HG02623 (cell line): ENCODE measurements around the gene EPS15.

ENCODE experiments used
- ATAC-seq: cut with Tn5 transposase; IDR thresholded peaks from one replicate; pipeline ENCODE4 v1.9.1; 2021; ENCODE audit warnings: moderate library complexity; ENCODE audit not compliant: unreplicated experiment

Gene EPS15

DNA sequence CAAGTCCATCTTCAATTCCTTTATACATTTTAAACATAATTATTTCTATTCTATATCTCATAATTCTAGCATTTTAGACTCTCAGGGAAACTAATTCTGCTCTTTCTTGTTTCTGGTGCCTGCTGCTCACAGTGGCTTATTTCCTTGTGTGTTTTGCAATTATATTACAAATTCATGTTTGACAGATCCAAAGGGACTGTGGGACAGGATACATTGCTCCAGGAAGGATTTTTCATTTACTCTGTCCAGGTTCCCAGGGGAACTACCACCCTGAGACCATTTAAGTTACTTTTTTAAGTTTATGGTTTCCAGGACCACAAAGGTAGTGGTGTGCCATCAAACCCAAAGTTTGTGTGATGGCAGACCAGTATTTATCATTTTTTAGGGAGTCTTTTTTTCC, 195.3 kb downstream of the EPS15 start:
- ATAC-seq = no peak

DNA sequence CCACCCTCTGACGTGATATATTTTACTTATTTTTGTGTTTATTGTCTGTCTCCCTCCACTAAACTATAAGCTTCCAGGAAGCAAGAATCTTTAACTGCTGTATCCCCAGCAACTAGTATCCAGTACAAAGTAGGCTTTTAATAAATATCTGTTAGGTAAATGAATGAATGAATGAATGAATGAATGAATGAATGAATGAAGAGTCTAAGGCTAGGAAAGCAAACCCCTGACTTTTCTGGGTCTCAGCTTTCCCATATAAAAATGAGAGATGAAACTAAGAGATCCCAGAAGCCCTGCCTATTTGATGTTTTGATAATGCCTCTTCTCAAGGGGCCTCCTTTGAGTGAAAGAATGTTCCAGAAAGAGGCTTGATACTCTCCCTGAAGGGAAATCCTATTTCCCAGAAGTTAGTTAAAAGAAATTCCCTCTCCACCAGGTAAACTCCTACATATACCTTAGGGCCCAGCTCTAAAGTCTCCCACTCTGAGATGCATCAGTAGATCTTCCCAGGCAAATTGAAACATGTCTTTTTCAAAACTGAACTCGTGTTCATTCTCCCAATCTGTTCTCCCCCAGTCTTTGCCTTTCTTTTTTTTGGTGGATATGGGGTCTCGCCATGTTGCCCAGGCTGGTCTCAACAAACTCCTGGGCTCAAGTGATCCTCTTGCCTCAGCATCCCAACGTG, 196.5 kb downstream of the EPS15 start:
- ATAC-seq = no peak

DNA sequence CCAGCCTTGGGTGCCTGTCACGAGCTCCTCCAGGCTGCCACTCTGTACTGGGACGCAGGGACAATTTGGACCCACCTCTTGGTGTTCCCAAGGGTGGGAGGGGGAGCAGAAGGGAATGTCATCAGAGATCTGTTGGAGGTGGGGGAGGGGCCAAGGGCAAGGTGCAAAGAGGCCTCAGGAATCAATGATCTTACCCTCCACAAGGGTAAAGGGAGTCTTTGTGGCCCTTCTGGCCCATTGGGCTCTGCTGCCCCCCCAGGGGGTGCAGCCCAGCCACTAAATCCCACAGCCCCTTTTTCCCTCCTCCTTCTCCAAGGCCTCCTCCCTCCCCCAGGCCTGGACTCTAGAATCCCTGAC, 197.2 kb downstream of the EPS15 start:
- no peak for ATAC-seq

DNA sequence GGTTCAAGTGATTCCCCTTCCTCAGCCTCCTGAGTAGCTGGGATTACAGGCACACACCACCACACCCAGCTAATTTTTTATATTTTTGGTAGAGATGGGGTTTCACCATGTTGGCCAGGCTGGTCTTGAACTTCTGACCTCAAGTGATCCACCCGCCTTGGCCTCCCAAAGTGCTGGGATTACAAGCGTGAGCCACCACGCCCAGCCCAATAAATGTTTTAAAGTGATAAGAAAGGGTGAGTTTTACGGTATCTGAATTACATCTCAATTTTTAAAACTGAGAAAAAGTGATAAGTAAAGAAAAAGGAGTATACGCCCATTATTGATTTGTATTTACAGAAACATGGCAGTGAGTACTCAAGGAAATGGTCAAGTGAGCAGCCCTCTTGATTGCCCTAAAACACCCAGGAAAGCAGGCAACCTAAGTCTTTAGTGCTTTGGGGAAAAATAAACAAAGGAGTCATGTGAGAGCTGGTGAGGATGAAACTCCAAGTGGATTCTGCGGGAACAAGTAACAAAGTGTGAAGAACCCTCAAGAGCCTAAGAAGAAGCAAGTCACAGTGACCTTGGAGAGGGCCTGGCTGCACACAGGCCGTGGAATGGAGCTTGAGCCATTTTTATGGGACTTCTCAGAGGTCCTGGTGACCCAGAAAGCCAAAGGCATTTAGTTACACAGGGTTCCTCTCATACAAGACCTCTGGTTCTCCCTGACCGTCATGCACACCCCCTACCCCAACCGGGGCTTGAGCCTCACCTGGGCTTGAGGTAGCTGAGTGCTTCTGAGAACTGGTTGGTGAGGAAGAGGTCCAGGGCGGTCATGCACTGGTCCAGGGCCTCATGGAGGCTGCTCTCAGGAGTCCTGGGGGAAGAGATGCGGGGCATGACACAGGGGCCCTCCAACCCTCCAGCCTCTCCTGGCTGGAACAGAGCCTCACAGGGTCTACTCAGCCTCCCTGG, 197.8 kb downstream of the EPS15 start:
- ATAC-seq = no peak

DNA sequence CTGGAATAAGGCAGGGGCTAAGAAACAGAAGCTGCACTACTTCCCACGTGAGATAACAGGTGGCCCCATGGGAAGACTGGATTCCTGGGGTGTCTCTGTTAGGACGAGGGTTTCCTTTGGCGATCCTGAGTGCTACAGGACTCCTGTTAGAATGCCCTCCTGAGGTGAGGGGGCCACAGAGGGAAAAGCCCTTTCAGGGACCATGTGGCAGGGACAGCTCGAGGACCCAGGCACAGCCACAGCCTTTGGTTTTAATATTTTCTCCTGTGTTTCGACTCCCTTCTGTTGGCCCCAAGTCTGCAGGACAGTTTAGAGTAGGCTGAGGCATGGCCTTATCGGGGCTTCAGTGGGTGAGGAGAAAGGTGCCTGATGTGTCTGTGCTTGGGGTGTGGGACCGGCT, 201.3 kb downstream of the EPS15 start:
- ATAC-seq = no peak

DNA sequence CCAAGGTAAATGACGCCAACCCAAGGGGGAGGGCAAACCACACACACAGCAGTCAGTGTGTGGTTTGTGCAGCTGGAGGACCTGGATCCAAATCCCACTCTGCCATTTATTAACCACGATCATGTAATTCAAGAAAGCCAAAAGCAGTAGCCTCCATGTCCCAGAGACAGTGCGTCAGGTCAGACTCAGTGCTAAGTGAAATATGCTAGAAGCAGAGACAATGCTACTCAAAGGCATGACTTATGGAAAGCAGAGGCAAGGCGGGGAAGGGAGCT, 202.3 kb downstream of the EPS15 start:
- no peak for ATAC-seq

DNA sequence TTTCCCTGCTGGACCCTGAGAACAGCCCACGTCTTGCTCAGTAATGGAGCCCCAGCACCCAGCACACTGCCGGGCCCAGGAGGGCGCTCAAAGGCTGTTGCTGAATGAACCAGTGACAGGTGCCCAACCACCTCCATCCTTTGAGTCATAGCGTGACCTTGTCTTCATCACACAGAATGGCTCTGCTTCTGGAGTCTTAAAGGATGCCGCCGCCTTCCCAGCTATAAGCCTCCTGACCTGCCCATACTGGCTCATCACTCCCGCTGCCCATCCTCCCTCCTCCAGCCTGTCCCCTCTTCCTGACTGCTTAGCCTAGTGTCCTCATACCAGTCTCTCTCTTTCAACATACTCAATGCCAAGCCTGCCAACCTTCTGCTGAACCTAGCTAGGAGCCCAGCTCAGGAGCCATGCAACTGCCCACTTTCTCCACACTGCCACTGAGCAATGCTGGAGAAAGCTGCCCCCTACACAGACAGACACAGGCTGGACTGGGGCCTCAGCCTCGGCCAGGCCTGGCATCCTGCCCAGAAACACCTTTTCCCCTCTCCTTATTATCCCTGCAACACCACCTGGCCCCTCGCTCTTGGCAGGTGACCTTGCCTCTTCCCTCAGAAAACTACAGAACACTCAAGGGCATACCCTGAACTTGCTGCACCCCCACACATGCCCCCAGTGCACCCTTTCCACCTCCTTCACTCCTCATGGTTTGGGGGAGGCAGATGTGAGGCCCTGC, 202.8 kb downstream of the EPS15 start:
- ATAC-seq = no peak

DNA sequence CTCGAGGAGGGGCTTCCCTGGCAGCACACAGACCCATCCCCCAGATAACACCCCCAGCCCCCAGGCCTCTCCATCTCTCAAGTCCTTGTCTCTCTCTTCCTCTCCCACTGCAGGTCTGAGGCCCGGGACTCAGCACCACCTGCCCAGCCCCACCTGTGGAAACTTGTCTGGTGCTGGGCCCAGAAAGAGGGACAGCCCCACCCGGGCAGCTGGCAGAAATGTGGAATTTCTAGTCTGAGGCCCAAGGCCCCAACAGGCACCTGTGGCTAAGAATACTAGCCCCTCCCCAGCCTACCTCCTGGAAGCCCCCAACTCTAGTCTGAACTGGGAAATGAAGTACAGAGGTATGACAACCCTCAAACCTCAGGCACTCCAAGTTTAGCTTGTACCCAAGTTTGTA, 204.1 kb downstream of the EPS15 start:
- ATAC-seq = no peak

DNA sequence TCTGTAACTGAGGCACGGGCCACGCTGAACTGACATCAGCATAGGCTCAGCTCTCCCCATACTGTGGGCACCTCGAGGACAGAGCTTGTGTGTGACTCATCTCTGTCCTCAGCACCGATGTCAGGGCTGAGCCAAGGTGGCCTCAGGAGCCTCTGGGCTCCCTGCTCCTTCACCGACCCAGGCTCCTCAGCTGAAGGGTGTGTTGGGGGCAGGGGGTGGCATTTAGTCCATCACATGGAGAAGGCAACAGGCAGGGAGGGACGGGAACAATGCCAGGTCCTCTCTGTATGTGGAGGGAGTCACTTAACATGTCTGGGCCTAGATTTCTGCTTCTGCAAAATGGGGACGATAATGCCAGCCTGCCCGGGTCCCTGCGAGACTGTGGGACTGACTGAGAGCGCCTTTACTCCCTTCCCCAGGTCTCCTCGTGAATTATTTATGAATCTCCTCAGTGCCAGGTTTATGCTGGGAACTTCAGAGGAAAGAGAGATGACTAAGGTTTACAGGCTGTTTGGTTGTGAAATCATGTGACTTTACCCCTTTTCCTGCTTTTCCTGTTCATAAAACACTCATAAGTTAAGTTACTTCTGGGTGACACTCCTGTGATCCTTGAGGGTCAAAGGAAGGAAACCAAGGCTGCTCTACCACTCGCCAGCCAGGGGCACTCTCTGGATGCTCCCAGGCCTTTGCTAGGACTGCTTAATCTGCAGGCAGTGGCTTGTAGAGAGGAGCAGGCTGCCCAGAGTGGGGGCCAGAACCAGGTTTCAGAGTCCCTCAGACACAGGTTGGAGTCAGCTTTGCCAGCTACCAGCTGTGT, 204.9 kb downstream of the EPS15 start:
- ATAC-seq = no peak

DNA sequence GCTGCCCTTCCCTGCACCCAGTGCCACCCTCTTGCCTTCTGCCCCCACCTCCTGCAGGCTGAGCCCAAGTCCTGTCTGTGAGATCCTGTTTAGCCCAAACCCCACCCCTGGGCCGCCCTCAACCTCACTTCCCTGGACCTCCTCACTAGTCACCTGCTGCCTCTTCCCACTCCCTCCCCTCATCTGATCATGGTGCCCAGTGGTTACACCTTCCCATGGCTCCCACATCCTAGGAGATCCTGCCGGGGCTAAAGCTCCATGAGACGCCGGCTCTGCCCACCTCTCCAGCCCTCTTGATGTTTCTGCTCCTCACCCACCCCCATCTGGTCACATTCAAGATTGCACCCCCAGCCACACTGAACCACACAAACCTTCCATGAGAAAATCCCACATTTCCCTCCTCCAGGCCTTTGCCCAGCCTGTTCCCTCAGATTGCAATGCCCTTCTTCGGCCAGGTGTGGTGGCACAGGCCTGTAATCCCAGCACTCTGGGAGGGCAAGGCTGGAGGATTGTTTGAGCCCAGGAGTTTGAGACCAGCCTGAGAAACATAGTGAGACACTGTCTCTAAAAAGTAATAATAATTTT, 205.7 kb downstream of the EPS15 start:
- no peak for ATAC-seq

DNA sequence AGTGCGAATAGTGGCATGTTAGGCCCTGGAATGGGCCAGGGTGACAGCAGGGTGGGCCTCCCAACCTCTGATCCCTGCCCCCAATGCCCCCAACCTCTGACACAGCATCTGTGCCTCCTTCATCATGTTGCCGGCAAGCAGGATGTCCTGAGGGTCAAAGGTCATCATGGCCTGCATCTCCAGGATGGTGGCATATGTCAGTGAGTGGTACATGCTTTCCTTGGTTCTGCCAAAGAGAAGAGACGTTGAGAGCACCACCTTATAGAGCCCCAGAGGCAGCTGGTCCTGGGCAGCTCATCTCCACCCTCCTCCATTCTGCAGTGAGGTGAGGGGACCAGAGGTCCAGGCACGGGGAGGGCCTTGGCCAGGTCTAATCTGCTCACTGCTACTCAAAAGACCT, 206.3 kb downstream of the EPS15 start:
- no peak for ATAC-seq

DNA sequence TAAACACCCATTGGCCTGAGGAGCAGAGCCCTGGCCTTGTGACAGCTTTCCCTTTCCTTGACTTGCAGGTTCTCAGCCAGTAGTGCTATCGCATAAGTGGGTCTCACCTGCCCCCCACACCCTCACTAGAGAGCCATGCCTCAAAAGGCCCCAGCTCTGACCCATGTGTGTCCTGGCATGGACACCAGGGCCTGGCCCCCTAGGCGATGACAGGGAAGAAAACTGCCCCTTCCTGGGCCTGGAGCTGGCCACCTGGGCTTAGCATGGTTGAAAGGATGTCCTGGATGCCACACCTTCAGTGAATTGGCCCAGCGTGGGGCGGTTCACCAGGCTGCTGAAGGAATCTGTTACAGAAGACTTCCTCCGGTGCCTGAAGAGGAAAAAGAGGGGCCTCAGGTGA, 207.2 kb downstream of the EPS15 start:
- ATAC-seq = no peak

DNA sequence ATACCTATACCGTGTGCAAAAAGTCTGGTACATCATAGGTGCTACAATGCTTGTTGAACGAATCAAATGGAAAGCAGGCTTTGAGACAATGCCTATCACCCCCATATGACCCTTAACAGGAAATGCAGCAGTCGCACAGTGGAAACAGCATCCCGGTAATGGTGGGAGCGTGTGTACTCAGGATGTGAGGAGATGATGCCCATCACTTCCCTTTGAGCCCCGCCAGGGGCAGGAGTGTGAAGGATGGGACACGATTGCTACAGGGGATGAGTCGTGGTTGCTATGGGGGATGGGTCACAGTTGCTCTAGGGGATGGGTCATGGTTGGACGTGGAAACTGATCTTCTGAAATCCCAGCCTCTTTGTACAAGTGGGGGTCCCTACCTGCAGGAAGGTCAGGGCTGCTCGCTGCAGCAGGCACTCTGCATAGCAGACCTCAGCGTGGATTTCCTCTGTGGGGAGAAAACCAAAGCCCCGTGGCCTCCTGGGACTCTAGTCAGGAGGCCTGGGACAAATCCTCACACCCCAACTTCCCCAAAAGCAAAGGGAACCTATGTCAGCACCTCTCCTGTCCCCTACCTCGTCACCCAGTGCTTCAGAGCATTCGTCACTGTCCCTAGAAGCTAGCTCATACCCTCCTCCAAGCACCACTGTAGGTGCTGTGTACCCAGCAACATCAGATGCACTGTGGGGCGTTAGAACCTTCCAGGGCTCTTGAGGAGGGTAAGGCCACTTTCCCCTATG, 208.0 kb downstream of the EPS15 start:
- ATAC-seq = no peak

DNA sequence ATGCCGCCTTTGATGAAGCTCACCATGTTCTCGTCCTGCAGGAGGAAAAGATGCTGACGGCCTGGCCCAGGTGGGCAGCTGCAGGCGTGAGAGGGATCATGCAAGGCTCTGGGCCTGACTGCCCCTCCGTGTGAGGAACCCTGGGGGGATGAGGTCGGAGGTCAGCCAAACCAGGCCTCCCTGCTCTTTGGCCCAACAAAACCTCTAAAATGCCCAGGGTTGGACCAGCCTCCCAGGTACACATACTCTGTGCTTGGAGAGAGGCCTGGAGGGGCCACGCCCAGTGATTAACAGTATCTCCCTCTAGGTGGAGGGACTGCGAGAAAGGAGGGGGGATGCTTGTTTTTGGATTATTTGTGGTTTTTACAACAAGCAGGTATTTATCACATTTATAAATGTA, 209.8 kb downstream of the EPS15 start:
- no peak for ATAC-seq

DNA sequence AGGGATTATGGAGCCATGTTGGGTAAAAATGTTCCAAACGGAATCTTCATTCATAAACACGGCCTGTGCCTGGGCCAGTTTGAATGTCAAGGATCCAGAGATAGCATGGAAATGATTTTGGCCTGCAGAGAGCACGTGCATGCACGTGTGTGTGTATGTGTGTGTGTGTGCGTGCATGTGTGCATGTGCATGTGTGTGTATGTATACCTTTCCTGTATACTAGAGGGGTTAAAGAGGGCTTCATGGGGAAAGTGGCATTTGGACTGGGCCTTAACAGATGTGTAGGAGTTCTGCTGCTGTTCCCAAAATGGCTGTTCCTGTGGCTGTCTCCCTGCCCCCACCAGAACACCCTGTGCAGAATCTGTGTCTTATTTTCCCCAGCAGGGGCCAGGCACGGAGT, 210.4 kb downstream of the EPS15 start:
- ATAC-seq = no peak

DNA sequence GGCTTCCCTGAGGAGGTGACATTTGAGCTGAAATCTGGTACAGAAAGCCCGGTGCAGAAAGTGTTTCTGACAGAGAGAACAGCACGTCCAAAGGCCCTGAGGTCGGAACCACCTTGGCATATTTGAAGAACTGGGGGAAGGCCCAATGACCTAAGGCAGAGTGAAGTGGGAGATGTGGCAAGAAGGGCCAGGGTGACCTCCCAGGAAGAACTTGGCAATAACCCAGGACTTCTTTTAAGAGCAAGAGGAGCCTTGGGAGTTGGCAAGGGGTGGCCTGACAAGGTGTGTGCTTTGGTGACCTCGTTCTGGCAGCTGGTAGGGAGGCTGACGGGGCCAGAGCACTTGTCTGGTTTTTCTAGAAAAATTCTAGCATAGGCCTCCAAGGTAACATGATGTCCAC, 212.1 kb downstream of the EPS15 start:
- no peak for ATAC-seq

DNA sequence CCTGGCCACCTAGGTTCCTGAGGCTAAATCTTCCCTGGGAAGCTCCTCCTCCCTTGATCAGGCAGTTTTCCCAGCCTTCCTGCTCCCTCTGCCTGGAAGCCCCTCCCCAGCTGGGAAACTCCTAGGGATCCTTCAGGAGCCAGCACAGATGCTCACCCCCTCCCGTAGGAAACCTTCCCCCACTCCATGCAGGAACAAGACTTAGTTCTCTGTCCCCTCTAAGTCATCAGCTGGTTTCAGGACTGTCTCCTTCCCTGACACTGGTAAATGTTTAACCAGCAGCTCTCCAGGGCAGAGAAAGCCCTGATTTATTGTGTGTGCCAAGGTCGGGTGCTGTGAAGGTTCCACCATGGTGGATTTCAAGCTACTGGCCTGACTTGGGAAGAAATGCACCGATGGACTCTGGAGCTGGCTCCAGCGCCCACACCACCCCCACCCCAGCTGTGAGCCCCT, 213.7 kb downstream of the EPS15 start:
- ATAC-seq = no peak

DNA sequence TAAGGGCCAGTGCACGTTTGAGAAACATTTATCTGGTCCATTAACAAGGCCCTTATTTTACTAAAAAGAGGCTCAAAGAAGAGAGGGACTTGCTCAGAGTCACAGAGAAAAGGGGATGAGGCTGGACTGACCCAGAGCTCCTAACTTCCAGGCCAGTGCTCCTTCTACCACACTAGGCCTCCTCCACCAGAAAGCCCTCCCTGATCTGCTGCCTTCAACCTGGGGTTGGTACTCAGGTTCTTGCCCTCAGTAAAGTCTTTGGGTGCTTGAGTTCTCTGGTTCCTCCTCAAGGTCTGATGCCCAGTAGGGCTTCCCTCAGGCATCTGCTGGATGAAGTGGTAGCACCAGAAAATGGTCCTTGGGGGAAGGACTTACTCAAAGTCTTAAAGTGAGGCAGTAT, 214.7 kb downstream of the EPS15 start:
- no peak for ATAC-seq
